GM12873 (cell line): ENCODE results near the gene NGEF.

ENCODE experiments used
- TF ChIP-seq, protein P1 (sequence below): IDR thresholded peaks from 2 replicates; pipeline ENCODE4 v1.5.1; 2012; ENCODE audit warnings: low read depth, mild to moderate bottlenecking, moderate library complexity, low read length, control low read depth; ENCODE audit not compliant: insufficient read depth; ENCODE audit errors: missing control alignments

The NGEF gene

DNA sequence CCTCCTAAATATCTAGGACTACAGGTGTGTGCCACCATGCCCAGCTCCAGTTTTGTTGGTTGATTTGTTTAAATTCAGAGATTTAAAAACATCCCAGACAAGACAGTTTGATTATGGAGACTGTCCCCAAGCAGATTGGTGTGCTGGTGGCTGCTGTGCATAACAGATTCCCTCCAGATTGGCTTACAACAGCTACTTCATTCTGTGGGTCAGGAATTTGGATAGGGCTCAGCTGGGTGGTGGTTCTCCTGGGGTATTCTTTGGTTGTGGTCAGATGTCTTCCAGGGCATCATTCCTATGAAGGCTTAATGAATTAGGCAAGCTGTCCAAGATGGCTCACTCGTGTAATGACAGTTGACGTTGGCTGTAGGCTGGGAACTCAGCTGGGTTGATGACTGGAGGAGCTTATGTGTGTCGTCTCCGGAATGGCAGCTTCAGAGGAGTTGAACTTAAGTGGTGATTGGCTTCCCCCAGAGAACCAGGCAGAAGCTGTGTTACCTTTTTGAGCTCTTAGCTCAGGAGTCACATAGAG is 153.6 kb downstream of the NGEF start:
- TF ChIP-seq, protein P1, sequence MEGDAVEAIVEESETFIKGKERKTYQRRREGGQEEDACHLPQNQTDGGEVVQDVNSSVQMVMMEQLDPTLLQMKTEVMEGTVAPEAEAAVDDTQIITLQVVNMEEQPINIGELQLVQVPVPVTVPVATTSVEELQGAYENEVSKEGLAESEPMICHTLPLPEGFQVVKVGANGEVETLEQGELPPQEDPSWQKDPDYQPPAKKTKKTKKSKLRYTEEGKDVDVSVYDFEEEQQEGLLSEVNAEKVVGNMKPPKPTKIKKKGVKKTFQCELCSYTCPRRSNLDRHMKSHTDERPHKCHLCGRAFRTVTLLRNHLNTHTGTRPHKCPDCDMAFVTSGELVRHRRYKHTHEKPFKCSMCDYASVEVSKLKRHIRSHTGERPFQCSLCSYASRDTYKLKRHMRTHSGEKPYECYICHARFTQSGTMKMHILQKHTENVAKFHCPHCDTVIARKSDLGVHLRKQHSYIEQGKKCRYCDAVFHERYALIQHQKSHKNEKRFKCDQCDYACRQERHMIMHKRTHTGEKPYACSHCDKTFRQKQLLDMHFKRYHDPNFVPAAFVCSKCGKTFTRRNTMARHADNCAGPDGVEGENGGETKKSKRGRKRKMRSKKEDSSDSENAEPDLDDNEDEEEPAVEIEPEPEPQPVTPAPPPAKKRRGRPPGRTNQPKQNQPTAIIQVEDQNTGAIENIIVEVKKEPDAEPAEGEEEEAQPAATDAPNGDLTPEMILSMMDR, result no peak

DNA sequence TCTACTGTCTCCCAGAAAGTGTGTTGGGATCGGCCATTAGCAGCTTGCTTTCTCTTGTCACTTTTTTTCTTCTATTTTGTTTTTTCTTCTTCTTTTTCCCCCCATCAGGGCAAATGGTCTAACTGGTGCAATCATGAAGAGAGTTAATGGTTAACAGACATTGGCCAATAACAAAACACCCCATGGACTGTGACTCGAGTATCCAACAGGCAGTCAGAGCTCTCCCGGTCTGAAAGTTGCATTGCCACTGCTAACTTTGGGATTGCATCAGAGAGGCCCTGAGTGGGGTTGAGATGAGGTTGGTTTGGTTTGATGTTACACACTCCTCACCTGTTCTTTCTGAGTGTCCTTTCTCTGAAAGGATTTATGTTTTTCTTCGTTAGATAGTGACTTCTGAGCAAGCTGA is 155.9 kb downstream of the NGEF start:
- TF ChIP-seq, protein P1, result no peak

DNA sequence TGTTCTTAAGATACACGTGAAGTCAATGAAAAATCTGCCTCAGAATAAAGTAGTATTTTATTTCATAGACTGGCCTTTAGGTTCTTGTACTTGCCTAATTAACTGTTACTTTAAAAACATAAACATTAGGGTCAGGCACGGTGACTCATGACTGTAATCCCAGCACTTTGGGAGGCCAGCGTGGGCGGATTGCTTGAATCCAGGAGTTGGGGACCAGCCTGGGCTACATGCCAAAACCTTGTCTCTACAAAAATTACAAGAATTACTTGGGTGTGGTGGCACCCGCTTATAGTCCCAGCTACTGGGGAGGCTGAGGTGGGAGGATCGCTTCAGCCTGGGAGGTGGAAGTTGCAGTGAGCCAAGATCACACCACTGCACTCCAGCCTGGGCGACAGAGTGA is 159.0 kb downstream of the NGEF start:
- TF ChIP-seq, protein P1, result no peak

DNA sequence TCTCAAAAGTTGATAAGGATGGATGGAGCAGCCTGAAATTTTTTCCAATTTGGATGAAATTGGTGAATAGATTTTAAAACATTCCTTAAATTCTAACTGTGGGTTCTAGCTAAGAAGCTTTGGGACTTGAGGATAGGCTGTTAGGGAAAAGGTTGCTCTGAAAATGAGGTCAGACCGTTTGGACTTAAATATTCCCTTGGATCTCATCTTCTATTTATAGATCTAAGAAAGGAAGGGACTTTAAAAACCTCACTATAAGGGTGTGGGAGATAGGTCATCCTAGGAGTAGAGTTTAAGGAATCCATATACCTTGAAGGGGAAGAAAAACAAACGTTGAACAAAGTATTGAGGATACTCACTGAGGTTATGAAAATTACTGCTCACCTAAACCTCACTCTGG is 160.4 kb downstream of the NGEF start:
- TF ChIP-seq, protein P1, result no peak

DNA sequence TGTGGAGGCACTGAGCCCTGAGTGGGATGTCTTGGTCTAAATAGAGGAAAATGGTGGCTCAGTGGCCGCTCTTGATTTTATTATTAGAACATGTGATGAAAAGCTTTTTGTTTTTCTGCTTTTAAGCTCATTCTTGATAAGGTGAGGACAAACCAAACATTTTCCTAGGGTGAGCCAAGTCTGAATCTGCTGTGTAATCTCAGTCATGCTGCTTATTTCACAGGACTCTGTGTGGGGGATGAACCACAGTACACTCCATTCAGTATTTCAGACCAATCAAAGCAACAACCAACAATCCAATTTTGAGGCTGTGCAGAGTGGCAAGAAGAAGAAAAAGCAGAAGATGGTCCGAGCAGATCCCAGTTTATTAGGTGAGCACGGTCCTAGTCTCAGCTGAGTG is 163.0 kb downstream of the NGEF start:
- TF ChIP-seq, protein P1, result no peak

DNA sequence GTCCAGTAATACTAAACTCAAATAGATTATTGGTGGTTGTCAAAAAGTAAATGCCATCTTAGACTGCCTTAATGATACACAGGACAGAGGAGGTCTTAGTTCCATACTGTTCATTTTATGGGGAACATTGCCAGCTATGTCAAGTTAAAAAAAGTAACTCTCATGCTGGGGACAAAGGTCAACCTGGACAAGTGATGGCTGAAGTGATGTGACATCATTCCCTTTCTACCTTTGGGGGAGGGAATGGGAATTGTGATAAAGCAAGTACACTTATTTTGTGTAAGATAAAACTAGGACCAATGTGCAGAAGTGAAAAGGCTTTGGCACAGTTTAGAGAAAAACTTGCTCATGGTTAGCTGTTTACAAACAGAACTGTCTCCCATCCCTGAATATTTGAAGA is 167.0 kb downstream of the NGEF start:
- TF ChIP-seq, protein P1, result no peak

DNA sequence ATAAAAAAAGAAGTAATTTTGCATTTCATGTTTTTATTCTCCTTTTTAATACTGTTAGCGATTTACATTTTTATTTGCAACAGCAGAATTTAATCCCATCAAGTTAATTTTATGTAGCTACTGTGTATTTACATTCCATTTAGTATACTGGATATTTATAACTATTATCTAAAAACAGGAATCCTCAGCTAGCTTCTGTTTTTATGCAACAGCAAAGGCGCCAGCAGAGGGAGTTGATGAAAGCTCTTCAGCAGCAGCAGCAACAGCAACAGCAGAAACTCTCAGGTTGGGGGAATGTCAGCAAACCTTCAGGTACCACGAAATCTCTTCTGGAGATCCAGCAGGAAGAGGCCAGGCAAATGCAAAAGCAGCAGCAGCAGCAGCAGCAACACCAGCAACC is 169.2 kb downstream of the NGEF start:
- TF ChIP-seq, protein P1, result no peak
